A375 (cell line): ENCODE measurements around the gene SUOX. TPM values are rescaled to one million over a fixed set of nuclear protein-coding genes. Genes with fewer than 3 reads are reported as not detected.

Experiments
- total RNA-seq: library from RNA; depleted of rRNA; stranded (reverse); fragments of >200 nt; shearing (Covaris generic); gene quantifications from 2 replicates; pipeline ENCODE4 v1.2.3, GENCODE V29; 2014; rRNA removed

The SUOX gene
- 12.9 and 14.9 TPM in 2 replicates for total RNA-seq

GRCh38 chr12:55996715-55997534 is at the start of gene SUOX:
Gene SUOX (plus strand): TSS chr12:55997276. CDS start chr12:56002222, 4,946 bp downstream.

GRCh38 chr12:55965941-55966407 is 31.1 kb upstream of the SUOX start, which contains the start of gene PMEL:
Gene PMEL (minus strand): TSS chr12:55966042. CDS start chr12:55966011, 31 bp downstream.

GRCh38 chr12:55966408-55967281 is 30.4 kb upstream of the SUOX start, which contains the start of gene CDK2:
Gene CDK2 (plus strand): TSS chr12:55966830. CDS start chr12:55967009, 179 bp downstream.

GRCh38 chr12:55973599-55974307 is 23.3 kb upstream of the SUOX start, which contains the start of gene RAB5B:
Gene RAB5B (plus strand): TSS chr12:55974078. CDS start chr12:55986961, 12,883 bp downstream.

GRCh38 chr12:56020423-56021184 is 23.5 kb downstream of the SUOX start, which contains the start of gene IKZF4:
Gene IKZF4 (plus strand): TSS chr12:56021043. CDS start chr12:56021494, 451 bp downstream.

GRCh38 chr12:56041552-56042429 is 44.7 kb downstream of the SUOX start, which contains the start of gene RPS26:
Gene RPS26 (plus strand): TSS chr12:56041918. CDS start chr12:56042167, 249 bp downstream.

Other genes with a start within 250 kb of the SUOX start
- gene SARNP, start 179.6 kb upstream of the SUOX start, total RNA-seq, result 155 and 176 TPM in 2 replicates
- 19.9 and 24.5 TPM in 2 replicates for gene ORMDL2, start 179.2 kb upstream of the SUOX start, total RNA-seq
- gene DNAJC14, start 167.7 kb upstream of the SUOX start, total RNA-seq, result 47.0 and 47.4 TPM in 2 replicates
- gene MMP19, start 154.3 kb upstream of the SUOX start, total RNA-seq, result 2.0 and 3.9 TPM in 2 replicates
- 42.0 and 55.8 TPM in 2 replicates for gene PYM1, start 69.4 kb upstream of the SUOX start, total RNA-seq
- gene DGKA, start 66.1 kb upstream of the SUOX start, total RNA-seq, result 29.5 and 33.4 TPM in 2 replicates
- 1.0 and 1.5 TPM in 2 replicates for gene PMEL, start 31.2 kb upstream of the SUOX start, total RNA-seq
- 98.9 and 102 TPM in 2 replicates for gene CDK2, start 30.4 kb upstream of the SUOX start, total RNA-seq
- gene RAB5B, start 23.2 kb upstream of the SUOX start, total RNA-seq, result 27.6 and 29.7 TPM in 2 replicates
- 1.7 and 1.8 TPM in 2 replicates for gene IKZF4, start 23.8 kb downstream of the SUOX start, total RNA-seq
- gene RPS26, start 44.6 kb downstream of the SUOX start, total RNA-seq, result 184 and 199 TPM in 2 replicates
- 156 and 173 TPM in 2 replicates for gene ERBB3, start 82.9 kb downstream of the SUOX start, total RNA-seq
- gene PA2G4, start 107.3 kb downstream of the SUOX start, total RNA-seq, result 478 and 571 TPM in 2 replicates
- 7,110 and 8,345 TPM in 2 replicates for gene RPL41, start 119.4 kb downstream of the SUOX start, total RNA-seq
- 6.1 and 7.4 TPM in 2 replicates for gene ZC3H10, start 121.0 kb downstream of the SUOX start, total RNA-seq
- 122 and 134 TPM in 2 replicates for gene ESYT1, start 131.0 kb downstream of the SUOX start, total RNA-seq
- gene MYL6B, start 155.3 kb downstream of the SUOX start, total RNA-seq, result 192 and 196 TPM in 2 replicates
- 1,070 and 1,254 TPM in 2 replicates for gene MYL6, start 161.1 kb downstream of the SUOX start, total RNA-seq
- gene SMARCC2, start 192.2 kb downstream of the SUOX start, total RNA-seq, result 44.2 and 50.5 TPM in 2 replicates
- gene RNF41, start 224.6 kb downstream of the SUOX start, total RNA-seq, result 115 and 119 TPM in 2 replicates
- 58.5 and 66.1 TPM in 2 replicates for gene NABP2, start 227.1 kb downstream of the SUOX start, total RNA-seq
- not detected in 2 replicates for gene SLC39A5, start 232.8 kb downstream of the SUOX start, total RNA-seq